HG03457 (cell line): ENCODE results near the gene TRPM6.
A peak's percentile ranks its signal among the peaks of the same experiment; 100 is the strongest.

Experiments used
- ATAC-seq: cut with Tn5 transposase; IDR thresholded peaks from one replicate; pipeline ENCODE4 v1.9.1; 2021; ENCODE audit warnings: moderate number of reproducible peaks; ENCODE audit not compliant: unreplicated experiment

Gene TRPM6

DNA sequence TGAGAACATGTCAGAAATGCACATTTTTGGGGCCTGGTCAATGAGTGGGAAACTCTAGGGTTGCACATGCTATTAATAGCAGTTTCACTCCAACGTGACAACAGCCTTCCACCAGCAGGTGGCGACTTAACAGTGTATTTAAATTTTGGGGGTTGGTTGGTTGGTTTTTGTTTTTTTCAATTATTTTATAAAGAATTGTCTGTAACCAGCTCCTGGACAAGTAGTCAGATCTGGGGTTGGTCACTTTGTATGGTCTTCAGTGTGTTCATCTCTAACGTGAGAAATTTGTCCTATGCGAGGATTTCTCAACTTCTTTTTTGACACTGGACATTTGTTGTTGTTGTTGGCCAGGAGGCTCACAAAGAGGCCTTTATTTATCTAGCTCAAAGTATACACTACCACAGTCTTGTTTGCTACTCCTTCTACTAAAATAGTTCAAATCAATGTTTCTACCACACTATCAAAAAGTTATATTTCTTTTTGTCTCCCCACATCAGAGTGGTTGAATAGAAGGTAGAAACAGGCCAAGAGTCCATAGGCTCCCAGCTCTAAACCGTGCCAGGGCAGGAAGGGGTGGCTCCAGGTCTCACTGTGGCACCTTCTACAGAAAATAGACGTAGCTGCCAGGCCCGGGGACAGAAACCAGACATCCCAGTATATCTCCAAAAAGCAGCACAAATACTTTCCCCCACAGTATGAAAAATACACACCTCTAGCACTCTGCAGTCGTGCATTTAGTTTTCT, 110.4 kb downstream of the TRPM6 start:
- peak; percentile 53 for ATAC-seq

DNA sequence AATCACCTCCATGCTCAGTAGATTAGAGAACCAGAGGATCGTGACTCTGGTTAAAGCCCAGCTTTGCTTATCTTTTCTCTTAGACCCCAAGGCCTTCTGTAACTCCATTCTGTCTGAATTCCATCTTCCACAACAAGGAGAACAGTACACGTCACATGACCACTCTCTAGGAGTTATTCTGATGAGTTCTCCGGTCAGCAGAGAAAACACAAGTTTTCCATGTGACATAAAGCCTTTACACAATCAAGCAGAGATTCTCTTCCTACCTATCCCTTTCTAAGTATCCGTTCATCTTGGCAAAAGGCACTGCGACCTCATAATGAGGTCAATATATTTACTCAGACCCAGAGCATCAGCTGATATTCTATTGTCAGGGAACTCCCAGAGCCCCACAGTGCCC, 112.3 kb downstream of the TRPM6 start:
- ATAC-seq: no peak

DNA sequence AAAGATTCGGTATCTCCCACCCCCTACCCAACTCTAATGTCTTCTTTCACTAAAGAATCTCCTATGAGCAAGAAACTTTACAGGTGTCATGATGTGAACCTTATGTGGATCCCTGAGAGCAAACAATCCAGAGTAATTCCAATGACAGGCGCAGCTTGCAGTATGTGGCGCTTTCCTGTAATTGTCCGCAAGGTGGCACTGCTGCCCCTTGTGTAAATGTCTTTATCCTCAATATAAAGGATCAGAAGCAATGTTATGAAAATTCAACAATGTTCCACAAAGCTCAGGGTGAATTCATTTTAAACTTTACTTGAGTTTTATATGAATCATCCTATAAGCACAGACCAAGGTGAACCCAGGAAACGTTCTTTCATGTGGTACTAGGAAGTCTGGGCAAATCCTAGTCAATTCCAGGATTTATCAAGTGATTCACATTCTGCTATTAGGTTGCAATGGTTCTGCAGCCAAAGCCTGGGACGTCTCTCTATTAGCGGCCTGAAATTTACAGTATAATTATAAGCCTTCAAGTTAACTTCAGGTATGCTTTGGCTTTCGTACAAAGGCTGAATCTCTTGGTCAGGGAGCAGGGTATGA, 113.7 kb downstream of the TRPM6 start:
- peak; percentile 49 for ATAC-seq

DNA sequence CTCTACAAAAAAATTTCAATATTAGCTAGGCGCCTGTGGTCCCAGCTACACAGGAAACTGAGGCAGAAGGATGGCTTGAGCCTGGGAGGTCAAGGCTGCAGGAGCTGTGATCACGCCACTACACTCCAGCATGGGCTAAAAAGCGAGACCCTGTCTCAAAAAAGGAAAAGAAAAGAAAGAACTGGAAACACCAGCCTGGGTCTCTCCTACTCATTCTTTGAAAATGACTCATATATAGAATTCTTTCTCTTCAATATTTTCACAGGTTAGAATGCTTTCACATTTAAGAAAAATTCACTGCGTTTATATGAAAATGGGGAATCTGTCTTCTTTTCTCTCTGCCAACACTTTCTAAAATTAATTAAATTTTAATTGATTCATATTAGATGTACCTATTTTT, 115.6 kb downstream of the TRPM6 start:
- ATAC-seq: peak; percentile 47

DNA sequence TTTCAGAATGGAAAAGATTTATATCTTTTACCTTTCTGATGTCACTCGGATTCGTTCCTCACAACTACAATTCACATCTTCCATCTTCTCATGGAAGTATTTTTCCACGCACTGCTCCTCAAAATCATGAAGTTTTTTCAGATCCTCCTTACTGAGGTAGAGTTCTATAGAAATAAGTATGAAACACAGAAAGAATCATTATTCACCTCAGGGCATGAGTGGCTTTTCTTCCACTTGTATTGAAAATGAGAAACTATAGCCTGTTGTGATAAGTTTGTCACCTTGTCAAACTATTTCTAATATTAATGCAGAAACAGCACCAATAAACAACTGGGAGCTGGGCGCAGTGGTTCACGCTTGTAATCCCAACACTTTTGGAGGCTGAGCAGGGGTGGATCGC, 116.0 kb downstream of the TRPM6 start:
- no peak for ATAC-seq

DNA sequence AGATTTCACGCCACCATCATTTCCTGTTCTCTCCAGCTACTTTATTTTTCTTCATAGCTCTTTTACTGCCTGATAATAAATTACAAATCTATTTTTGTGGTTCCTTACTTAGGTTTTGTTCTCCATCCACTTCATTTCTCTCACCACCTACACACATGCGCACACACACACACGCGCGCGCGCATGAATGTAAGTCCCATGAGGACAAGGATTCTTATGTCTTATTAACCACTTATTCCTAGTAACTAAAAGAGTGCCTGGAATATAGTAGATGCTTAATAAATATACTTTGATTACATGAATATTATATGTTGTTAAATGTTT, 116.5 kb downstream of the TRPM6 start:
- ATAC-seq: no peak

DNA sequence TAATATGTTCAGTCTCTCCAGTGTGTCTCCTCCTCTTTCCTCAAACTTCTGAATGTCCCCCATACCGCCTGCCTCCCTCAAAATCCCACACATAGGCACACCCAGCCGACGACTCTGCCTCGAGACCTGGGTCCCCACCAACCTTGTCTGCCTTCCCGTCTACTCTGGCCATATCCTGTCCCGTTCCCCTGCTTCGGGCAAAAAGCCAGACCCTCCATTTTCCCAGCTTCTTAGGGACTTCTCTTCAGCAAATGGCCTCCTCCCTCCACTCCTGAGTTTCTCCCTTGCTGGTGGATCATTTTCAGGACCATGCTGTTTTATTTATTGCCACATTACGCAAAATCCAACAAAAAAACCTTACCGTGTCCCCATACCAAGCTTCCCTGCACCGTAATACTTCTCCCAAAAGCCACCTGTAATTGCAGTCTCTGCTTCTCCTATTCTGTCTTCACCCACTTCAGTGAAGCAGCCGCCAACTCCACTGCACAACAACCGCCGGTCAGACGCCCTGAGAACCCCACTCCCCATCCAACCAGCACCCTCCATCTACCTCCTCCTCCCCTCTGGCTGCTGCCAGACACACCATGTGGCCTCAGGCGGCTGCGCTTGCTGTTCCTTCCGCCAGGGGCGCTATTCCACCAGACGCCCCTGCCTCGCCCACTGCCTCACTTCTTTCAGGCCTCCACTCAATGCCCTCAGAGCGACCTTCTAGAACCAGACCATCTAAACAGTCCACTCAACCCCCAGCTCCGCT, 117.0 kb downstream of the TRPM6 start:
- ATAC-seq: peak; percentile 50

DNA sequence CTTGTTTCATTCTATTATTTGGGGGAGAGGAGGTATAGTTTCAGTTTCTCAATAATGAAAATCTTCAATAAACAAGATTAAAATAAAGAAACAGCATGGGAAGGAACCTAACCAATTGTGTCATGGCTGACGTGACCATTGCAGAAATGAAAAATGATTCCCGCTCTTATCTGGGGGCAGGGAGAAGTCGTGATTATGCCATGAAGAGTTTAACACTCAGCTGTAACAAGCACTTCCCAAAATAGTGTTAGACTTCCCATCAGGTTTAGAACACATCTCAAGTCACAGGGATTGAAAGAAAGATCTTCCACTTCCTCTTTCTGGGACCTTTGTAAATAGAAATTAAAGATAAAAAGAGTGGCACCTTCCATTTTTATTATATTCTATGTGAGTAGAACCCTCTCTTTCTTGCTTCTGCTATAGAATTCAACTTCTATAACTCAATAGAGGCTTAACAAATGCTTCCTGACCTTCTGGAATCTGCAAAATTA, 122.2 kb downstream of the TRPM6 start:
- ATAC-seq: no peak

DNA sequence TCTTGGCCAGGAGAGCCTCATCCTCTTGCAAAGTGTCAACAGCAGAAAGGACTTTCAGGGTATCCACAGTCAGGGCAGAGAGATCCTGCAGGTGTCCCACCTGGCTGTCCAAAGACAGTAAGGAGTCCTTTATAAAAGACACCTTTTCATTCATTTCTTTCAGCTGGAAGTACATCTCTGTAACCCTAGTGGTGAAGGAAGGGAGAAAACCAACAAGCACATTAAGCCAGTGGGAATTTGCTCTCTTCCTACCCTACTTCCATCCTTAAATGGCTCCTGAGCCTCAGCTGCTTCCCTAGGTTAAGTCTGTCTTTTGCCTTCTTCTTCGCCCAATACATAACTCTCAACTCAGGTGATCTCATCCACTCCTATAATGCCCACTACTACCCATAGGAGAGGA, 124.8 kb downstream of the TRPM6 start:
- ATAC-seq: no peak

DNA sequence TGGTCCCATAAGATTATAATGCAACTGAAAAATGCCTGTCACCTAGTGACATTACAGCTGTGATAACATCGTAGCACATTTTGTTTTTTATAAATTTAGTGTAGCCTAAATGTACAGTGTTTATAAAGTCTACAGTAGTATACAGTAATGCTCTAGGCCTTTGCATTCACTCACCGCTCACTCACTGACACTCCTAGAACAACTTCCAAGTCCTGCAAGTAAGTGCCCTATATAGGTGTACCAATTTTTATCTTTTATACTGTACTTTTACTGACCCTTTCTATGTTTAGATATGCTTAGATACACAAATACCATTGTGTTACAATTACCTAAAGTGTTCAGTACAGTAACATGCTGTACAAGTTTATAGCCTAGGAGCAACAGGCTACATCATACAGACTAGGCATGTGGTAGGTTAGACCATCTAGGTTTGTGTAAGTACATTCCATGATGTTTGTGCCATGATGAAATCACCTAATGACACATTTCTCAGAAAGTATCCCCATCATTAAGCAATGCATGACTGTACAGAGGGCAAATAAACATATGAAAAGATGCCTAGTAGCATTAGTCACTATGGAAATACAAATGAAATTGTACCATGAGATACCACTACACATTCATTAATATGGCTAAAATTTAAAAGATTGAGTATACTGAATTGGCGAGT, 127.6 kb downstream of the TRPM6 start:
- ATAC-seq: no peak

DNA sequence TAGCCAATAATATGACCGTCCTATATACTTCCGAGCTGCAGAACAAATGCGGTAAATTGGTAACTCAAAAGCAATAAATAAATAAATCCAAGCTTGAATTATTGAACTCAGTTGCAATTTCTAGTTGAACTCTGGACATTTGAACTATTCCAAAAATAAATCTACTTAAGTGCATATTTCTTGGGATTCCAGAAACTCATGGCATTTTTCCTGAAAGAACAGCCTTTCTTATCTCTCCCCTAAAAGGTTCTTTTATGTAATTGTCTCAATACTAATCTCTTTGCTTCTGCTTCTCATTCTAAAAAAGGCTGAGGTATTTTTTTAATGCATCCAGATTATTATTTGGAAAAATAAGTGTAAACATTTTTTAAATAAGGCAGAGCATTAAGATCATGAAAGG, 131.7 kb downstream of the TRPM6 start:
- ATAC-seq: no peak

DNA sequence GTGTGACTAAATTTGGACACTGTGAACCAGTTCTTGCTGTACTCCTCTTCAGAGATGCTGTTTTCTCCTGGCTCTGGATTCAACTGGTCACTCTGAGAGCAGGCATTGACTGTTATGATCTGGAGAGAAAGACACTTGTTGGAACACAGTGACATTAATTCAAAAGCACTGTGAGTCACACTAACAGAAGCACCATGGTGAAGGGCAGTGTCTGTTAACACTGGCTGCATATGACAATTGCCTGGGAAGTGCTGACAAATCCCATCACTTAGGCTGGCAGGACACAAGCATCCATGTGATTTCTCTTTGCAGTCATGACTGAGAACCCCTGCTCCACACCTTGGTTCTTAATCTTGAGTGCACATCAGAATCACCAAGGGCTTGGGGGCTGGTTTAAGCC, 132.4 kb downstream of the TRPM6 start:
- no peak for ATAC-seq

DNA sequence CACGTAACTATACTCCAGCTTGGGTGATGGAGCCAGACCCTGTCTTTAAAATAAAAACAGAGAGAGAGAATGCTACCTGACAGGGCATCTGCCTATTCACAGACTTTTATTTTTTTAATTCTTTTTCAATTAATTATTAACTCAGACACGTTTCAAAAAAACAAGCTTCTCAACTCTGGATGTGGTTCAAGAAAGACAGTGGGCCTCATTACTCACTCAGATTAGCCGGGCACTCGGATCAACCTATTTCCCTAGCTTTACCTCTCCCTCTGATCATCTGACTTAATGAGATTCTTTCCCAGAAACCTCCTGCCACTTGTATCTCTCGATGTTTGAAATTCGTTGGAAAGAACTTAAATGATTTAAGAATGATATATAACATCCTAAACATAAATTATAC, 134.1 kb downstream of the TRPM6 start:
- ATAC-seq: no peak

DNA sequence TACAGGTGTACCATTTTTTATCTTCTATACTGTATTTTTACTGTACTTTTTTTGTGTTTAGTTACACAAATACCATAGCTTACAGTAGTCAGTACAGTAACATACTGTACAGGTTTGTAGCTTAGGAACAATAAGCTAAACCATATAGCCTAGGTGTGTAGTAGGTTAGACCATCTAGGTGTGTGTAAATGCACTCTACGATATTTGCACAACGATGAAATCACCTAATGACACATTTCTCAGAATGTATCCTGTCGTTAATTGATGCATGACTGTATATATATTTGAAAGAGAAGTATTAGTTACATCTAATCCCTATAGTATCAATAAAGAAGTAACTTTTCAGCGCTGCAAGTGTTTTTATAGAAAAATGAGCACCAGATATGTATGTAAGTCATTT, 138.8 kb downstream of the TRPM6 start:
- no peak for ATAC-seq

DNA sequence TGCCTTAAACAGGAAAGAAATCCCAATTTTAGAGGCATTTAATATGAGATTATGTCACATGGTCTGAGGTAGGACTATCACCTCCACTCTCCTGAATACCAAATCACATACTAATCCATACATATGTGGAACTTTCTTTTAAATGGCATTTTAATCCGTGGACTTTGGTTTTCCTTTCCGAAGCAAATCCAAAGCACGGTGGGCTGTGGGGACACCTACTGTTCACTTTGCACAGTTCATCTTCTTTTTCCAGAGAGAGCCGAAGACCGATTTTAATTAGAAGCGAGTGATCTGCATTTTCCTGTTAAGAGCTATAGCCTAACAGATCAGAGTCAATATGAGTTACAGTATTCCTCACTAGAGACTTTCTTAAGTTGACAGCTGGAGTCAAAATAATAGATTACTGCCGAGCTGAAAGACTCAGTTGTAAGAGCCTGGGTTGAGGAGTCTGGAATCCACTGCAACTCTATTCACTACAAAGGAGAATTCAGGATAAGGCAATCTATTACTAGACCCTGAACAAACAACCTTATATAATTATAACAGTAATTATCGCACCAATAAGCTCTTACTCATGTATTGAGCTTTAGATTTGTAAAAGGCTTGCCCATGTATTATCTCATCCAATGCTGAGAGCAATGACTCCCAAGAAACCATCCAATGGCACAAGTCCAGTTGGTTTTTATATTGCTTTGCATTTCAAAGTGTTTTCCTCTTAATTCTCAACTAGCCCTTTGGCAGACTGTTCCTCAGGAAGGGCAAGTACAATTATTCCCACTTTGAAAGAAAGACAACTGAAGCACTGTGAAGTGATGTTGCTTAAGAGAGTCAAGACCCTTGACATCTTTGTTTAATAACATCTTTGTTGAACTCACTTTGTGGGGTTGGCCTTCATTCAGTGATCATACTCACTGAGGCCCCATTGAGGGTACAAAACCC, 144.7 kb downstream of the TRPM6 start:
- no peak for ATAC-seq

DNA sequence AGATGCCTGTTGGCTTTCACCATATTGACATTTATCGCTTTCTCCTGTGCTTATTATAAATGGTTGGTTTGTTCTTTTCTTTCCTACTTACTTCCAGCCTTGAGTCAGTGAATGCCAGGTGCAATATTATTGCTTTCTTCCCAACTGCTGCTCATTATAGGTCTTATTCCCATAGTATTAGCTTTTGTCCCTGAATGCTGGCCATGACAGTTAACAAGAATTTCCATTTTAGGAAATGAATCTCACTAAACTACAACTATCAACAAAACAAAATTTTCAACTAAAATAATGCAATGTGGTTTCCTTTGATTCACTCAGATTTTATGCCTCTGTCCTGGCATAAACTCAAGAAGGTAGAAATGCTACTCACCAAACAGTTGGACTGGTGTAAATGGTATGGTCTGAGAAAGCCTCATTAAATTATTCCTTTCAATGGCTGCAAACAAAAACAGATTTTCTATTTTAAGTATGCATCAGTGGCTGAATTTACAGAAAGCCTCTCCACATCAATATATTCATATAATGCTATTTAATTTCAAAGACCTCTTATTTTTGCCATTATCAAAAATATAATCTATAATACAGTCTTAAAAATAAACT, 145.4 kb downstream of the TRPM6 start:
- no peak for ATAC-seq

DNA sequence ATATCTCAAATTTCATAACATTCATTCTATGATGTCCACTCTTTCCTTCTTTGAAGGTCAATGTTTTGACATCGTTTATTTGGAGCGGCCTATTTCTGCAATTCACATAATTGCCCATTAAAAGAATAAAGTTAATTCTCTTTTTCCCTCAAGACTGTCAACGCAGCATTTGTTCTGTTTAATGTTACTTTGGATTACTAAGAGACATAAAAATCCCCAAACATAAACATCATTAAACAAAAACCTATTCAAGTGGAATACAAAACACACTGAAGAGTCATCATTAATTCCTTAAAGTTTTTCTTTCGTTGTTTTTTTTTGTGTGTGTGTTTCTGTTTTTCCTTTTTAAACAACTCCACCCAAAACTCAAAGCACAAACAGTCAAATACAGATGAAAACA, 151.1 kb downstream of the TRPM6 start:
- no peak for ATAC-seq

DNA sequence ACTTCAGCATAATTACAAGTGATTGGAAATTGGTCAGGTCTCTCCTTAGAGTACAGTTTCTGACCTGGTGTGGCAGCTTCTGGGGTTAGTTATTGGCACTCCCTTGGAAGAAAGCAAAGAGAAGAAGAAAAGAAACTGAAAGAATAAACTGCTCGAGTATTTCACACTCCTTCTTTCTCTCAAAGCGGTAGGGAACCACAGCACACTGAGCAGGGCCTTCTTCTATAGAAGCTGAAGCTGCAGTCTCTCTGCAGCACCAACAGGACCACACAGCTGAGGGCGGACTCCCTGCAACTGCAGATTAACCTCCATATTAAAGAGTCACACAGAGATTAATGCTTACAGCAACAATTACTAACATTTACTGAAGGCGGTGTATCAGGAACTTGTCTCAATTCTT, 152.0 kb downstream of the TRPM6 start:
- no peak for ATAC-seq

DNA sequence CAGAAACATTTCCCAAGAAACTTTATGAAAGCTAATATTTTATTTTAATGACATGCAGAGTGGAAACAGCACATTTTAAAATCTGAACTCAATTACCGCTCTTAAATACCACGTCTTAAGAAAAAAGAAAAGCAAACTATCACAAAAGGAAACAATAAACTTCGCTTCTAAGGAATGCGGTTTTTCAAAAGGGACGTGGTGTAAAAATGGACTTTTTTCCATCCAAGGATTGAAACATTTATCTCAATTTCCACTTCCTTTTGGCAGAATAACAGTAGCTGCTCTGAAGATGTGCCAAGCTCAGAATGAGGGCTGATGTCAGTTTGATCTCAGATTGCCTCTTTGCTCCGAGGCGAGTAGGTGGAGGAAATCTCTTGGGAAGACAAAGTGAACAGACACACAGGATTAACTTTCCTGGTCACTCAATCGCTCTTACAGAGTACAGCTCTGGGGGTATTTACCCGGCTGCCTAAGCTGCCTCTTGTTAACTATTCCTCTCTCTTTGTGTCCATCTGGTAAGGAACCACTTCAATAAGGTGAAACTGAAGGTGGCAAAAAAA, 158.5 kb downstream of the TRPM6 start:
- ATAC-seq: no peak

DNA sequence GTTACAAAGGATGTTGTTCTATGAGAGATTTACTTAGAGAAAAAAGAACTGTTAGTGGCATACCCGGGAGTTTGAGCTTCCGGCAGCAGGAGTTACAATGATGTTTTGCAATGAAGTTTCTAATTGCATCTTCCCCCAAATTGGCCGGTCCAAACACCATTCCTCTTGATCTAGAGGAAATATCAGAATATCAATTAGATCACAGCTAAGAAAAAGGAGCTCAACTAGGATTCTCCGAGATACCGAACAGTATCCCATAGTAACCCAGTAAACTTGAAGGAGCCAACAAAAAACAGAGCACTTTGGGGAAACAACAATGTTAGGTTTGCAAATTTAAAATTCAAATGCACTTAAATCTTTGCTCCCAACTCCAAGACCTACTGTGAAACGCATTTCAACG, 159.5 kb downstream of the TRPM6 start:
- no peak for ATAC-seq
